NOMO-1 (cell line): ENCODE measurements around the gene PLCH2.

Experiments used
- DNase-seq, 2 experiments: peaks; one replicate each; lab custom pipeline; 2025; ENCODE audit not compliant: unreplicated experiment in 2 of 2; lab: John Stamatoyannopoulos, UW

PLCH2 gene

DNA sequence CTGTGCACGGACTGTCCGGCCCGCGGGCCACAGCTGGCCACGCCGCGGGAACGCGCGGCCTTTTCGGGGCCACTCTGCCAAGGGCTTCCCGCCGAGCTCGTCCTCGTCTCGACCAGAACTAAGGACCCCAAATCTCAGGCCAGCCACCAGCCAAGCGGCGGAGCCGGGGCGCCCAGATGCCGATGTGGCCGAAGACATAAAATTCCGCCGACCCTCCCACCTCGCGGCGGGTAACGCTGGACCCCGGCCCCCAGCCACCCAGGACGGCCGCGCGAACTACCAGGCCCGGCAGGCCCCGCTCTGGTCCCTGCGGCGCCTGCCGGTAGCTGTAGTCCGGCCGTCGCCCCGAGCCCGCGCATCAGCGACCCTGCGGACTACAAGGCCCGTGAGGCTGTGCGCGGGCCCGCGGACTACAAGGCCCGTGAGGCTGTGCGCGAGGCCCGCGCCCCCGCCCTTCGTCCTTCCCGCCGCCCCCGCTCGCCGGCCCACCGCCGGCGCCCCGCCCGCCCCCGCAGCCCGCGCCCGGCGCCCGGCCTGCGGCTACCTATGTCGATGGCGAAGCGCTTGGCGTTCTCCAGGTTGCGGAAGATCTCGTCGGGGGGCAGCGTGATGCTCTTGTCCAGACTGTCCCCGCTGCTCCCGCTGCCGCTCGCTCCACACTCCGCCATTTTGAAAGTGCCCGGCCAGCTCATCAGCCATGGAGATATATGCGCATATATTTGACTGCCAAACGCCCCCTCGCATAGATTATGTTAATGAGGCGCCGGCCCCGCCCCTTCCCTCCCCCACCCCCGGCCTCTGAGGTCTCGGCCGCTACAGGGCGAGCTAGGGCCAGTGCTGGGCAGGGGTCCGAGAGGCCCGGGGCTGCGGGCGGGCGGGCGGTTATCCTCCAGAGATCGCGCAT lies 50.1 kb downstream of the PLCH2 start, which contains the start of gene PANK4:
TSS of gene PANK4 (minus strand) at position 677 of the 904 bp plus-strand sequence. CDS start at position 668, 9 bp downstream.
- DNase-seq = peak; percentile 86 to 91

DNA sequence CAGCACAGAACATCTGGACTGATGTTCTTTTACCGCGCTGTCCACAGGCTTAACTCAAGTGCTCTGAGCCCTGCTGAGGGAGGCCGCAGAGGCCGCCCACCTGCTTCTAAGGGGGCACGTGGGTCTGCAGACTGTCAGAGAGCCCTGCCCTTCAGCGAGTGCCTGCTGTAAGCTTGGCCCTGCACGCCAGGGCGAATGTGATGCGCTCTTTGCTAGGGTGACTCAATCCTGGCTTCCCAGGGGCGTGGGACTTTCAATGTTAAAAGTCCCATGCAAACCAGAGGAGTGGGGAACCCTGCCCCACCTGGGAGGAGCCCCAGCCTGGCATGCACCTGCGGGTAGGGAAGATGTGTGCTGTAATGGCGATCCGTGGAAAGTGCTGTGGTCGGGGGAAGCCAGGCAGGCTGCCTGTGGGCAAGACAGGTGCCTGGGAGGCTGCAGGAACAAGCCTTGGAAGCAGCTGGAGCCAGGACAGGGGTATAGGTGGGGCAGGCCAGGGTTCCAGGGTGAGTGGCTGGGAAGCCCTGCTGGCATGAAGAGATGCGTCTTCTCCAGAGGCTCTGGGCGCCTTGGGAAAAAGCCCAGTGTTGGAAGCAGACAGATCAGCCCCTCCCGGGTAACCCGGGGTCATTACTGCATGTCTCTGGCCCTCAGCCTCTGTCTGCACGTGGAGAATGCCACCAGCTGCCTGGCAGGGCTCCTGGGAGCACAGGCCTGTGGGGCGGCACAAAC lies 50.9 kb downstream of the PLCH2 start:
- no peak for DNase-seq

DNA sequence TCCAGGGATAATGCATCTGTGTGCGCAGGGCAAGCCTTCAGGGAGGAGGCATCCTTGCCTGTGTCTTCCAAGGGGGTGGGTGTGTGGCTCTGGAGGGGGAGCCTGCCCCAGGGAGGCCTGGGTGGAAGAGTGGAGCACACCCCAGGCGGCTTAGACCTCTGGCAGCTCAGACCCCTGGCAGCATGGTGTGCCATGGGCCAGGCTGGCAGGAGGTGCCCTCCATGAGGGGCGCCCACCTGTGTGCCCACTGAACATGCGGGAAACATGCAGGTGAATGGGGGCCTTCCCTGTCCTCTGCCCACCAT lies 51.4 kb downstream of the PLCH2 start:
- no peak for DNase-seq

DNA sequence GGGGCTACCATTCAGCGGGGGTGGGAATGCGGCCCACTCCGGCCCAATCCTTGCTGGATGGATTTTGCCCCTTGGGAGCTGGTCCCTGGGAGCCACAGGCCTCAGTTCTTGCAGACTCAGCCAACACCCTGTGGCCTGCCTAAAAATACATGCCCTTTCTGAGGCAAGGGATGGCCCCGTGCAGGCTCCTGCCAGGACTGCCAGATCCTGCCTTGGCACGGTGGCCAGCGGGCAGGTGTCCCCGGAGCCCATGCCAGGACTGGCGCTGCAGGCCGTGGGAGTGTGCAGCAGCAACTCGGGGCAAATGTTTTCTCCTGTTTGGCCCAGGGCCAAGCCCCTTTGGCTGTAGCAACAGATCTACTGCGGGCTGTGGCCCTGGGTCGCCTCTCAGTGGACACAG lies 51.9 kb downstream of the PLCH2 start:
- no peak for DNase-seq

DNA sequence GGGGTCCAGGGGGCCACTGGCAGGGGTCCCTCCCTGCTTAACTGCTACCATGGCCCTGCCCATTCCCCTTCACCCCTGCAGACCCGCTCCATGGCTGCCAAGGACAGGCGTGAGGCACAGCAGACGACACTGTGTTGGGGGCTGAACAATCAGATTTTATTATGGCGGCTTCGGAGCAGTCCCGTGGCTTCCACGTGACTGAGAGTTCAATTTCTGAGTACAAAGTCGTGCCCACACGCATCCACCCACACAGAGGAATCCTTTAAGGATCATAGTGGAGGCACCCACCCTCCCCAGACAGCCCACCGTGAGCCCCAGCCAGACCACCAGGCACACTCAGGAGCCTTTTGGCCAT lies 52.5 kb downstream of the PLCH2 start:
- no peak for DNase-seq

DNA sequence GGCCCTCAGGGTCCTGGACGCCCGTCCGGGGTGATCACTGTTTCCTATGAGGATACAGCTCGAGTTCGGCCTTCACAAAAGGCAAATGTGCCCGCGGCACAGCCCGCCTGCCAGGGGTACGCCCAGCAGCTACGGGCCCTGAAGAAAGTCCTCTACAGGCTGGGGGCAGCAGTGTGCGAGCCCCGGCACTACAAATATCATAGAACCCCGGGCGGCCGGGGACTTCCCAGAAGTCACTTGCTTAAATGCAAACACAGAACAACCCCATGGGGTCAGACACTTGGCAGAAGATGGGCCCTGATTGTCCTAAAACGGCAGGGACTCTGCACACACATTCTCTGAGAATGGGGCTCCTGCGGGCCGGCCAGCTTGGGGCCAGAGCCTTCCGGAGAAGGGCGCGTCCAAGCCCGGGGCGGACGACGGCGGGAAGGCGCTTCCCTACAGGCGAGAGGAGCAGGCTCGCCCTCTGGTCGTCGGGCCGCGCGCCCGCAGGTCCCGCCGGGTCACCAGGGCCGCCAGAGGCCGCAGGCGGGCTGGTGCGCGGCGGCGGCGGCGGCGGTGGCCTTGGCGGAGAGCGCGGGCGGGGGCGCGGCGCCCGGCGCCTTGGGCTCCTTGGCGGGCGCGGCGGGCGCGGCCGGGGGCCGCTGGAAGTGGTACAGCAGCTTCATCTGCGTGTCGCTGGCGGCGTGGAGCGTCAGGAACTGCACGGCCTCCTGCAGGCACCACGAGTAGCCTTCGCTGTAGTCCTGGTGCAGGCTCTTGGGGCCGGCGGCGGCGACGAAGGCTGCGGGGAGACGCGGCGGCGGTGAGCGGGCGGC lies 53.1 kb downstream of the PLCH2 start:
- no peak for DNase-seq

DNA sequence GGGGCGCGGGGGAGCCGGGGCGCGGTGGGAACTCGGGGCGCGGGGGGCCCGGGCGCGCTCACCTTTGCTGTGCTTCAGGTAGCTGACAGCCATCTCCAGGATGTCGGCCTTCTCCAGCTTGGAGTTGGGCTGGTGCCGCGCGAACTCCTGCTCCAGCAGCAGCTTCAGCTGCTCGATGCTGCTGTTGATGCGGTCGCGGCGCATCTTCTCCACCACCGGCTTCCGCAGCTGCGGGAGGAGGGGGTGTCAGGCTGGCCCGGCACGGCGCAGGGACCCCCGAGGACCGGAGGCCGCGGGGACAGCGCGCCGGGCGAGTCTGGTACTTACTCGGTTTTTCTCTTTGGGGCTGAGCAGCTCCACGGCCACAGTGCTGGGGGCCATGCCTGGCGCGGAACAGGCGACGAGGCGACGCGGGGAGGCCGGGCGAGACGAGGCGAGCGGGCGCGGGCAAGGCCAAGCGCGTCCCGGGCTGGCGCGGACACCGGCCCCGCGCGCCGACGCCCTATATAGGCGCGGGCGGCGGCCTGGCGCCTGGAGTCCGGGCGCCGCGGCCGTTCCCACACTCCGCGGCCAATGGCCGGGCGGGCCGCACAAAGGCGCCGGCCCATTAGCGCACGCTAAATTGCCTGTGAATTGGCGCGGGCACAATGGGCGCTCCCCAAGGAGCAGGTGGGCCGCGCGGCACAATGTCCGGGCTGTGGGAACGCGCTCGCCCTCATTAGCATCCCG lies 53.9 kb downstream of the PLCH2 start, which contains the start of gene HES5:
TSS of gene HES5 (minus strand) at position 480 of the 729 bp plus-strand sequence. CDS start at position 381, 99 bp downstream.
- DNase-seq = no peak

DNA sequence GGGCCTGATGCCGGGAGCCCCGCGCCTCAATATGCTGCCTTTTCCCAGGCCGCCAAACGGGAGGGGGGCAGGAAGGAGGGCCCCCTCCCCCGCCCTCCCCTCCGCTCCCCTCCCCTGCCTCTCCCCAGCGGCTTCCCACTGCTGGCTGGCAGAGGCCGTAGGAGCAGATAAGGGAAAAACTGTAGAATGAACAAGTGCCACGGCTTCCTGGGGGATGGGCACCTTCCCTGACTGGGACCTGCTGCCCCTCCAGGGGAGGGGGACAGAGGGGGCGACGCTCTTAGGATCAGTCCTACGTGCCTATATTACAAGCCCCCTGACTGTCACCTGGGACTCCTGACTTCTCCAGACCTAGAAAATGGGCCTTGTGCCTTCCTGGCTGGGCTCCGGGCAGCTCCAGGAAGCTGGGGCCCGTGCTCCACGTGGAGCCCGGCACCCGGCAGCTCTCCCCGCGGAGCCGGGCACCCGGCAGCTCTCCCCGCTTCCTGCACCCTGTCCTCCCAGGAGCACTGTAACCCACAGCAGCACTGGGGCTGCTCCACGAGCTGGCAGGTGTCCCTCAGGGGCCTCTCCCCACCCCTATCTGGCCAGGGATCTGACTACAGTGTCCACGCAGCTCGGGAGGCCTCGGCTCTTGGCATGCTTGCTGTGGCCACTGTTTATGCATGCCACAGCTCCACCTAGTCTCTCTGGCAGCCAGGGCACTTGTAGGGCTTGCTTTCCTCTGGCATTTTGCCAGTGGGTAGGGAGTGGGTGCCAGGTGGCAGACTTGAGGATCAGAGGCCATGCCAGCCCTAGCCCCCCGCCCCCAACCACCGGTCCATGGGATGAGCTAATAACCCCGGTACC lies 54.6 kb downstream of the PLCH2 start:
- no peak for DNase-seq

DNA sequence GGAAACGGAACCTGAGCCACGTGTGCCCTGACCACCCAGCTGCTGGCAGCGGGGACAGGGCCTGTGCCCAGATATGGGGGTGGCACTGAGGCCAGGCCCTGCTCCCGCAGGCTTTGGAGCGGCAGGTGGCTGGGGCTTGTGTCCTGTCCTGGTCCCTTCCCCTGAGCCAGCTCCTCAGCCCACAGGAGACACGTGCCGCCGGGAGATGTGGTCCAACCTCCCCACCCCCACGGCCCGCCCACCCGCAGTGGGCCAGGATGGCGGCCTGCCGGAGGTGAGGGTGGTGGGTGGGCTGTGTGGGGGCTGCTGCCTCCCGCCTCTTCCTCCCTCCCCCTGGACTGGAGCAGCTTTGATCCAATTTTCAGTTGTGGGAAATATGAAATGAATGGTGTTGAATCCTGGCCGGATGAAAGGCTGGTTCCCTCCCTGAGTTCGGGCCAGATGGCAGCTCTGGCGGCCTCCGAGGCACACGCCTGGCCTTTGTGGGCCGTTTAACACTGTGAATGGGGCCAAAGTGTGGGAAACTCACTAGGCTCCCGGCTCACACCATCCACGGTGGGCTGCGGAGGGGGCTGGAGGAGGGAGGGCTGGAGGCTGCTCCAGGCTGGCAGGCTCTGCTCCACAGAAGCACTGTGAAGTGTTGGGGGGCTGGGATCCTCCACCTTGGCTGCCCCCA lies 56.5 kb downstream of the PLCH2 start:
- DNase-seq = no peak

DNA sequence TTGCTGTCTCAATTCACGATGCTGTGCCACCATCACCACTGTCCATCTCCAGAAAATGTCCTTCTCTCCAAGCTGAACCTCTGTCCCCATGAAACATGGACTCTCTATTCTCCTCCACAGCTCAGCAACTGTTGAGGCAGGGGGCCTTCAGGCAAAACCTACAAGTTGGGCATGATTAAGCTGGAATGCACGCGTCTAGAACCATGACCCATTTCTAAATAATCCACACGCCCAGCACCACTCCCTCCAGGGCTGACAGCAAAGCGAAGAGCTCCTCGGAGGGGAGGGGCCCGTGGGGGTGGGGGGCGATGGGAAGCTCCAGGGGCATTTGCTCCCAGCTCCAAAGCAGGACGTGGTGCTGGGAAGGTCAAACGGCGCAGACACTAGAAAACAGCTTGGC lies 57.3 kb downstream of the PLCH2 start:
- no peak for DNase-seq

DNA sequence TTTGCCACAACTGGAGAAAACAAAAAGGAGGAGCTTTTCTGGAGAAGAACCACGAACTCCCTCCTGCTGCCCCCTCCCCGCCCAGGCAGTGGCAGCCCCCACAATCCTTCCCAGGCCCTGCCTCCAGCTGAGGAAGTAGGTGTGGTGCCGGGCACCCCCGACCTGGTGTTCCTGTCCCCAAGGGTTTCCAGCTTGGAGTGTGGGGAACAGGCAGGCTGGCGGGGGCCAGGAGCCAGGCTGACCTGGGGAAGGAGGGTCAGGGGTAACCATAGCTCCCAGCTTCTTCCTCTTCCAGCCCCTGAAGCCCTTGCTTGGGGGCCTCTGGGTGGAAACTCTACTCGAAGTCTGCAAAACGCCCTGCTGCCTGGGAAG lies 58.2 kb downstream of the PLCH2 start:
- no peak for DNase-seq

DNA sequence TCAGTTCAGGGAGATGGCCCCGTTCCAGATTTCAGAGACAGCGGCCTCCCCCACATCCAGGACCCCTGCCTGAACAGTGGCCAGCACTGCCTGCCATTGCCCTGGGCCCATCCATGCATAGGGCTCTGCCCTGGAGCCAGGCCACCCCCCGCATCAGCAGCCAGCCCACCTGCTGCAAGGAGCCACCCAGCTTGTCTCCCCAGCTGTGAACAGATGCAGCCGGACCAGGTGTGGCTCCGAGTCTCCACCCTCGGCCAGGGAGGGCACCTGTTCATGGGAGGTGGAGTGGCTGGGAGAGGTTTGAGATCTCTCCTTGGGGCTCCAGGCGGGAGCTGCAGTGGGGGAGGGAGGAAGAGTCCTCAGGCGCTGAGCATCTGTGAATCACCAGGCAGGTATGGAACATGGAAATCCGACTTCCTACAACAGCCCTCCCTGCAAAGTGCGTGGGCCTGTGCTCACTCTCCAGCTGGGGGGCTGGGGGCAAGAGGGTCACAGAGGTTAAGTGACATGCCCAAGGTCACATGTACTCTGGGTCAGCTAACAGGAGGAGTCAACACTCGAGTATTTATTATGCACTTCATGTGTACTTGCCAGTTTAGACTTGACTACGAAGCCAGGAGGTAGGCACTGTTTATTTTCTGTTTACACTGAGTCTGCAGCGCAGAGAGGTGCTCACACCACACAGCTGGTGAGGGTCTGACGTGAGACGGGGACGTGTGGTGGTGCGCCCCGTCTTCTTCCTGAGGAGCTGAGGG lies 58.8 kb downstream of the PLCH2 start:
- no peak for DNase-seq

DNA sequence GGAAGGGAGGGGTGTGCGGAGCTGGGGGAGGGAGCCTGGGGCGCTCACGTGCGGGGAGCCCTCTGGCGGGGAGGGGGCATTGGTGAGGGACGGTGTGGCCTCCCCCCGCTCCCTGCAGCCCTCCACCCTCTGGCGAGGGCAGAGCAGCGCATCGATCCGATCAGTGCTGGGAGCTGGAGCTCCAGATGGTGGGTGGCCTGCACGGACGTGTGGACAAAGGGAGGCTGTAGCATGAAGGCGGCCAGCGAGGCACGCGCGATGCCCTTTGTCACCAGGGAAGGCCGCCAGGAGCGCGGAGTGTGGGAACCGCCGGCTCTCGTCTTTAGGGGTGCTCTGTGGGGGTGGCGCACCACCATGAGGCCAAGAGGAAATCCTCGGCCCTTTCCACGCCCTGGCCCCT lies 59.4 kb downstream of the PLCH2 start:
- no peak for DNase-seq

DNA sequence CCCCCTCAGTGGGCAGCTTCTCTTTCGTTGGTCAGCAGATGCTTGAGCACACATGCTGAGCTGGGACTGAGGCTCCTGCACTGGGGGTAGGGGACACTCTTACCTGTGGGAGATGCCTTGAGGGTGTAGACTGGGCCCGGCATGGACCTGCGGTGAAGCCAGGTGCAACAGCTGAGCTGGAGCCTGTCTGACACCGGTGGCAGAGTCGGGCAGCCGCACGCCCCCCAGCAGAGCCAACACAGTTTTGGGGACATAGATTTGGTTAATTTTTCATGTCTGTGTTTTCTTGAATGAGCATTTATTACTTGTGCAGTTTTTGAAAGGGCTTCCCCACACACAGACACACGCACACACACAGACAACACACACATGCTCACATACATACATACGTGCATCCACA lies 59.9 kb downstream of the PLCH2 start:
- no peak for DNase-seq

DNA sequence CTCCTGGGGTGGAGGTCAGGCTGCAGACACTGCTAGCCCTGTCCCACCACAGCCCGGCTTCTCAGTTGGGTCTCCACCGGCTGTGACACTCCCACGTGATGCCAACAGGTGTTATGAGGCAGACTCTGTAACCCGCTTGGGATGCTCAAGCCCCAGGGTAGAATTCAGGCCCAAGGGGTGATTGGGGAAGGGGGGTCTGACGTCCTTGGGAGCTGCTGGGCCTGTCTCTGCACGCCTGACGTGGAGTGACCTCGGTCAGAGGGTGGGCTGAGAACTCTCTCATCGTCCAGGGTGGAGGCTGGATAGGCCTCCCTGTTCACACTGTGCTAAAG lies 61.7 kb downstream of the PLCH2 start:
- DNase-seq = no peak

DNA sequence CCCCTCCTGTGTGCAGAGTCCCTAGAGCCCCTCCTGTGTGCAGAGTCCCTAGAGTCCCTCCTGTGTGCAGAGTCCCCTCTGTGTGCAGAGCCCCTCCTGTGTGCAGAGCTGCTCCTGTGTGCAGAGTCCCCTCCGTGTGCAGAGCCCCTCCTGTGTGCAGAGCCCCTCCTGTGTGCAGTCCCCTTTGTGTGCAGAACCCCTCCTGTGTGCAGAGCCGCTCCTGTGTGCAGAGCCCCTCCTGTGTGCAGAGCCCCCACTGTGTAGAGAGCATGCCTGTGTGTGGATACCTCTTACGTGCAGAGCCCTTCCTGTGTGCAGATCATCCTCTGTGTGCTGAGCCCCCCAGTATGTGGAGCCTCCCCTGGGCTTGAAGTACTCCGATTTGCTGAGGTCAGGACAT lies 62.3 kb downstream of the PLCH2 start:
- no peak for DNase-seq

DNA sequence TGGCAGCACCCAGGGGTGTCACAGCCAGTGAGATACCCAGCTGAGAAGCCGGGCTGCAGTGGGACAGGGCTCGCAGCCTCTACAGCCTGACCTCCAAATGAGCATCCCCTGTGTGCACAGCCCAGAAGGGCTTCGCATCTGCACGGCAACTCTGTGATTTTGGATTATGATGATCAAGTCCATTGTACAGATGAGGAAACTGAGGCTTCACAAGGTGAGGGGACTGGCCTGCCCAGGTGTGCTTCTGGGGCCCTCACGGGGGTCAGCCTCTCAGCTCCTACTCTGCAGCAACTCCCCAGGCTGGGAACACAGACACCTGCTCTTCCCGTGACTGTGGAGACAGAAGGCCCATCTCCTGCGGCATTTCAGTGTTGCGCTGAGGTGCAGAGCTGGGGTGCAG lies 62.8 kb downstream of the PLCH2 start:
- no peak for DNase-seq

DNA sequence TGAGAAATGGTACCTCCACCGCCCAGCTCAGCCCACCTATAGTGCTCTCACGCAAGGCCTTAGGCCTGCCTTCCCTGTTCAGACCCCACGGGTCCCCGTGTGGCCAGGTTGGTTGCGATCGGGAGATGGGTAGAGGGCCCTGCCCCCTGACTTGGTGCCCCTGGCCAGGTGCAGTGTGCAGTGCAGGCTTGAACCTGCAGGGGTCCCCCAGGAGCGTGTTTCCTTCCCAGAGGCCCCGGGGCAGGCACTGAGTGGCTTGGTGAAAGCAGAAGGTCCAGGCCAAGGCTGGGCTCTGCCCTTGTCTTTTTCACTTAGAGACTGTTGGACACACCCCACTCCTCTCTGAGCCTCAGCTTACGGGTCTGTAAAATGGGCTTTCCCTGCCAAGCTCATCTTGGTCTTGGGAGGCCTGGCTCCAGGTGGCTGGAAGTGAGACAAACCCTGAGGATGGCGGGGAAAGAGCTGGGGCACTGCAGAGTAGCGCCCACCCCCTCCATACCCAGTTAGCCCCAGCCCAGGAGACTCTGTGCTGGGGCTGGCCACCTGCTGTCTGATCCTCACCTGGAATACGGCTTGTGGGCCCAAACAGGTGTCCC lies 63.3 kb downstream of the PLCH2 start:
- DNase-seq = no peak
